ENCODE measurements around the gene SLC9A2.

SLC9A2 gene

DNA sequence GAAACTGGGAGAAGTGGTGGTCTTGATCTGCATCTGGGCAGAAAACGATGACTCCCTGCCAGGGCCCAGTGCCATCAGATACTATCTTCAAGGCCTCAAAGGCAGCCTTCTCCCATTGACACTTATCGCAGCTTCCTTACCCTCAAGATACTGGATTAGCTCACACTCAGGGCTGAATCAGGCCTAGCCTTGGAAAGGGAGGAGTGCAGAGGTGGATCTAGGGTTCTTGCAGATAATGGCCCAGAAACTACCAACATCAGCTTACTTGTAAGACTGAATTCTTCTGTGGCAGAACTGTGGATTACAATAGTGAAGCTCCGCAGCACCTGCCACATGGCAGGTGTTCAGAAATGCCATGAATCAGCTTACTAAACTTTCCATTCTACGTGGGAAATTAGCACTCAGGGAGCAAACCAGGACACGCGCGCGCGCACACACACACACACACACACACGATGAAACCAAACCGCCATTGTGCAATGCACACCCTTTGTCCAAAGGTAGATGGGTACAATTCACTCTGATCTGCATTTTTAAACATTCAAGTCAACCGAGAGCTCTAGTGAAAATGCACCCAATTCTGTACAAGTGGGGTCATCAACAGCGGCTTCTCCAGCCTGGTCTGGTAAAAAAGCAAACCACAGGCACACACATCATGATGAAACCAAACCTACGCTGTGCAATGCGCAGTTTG lies 116.2 kb downstream of the SLC9A2 start:
- DNase-seq = no peak

DNA sequence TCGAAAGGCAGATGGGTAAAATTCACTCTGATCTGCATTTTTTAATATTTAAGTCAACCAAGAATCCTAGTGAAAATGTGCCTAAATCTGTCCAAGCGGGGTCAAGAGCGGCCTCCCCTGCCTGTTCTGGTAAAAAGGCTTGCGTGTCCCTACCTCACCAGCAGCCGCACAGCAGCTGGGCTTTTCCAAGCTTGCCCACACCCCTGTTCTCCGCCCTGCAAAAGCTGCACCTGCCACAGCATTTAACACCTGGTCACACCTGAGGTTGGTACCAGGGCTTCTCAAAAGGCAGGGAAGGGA lies 116.7 kb downstream of the SLC9A2 start:
- no peak for DNase-seq

- DNase-seq = peak; percentile 73
Observed at GRCh38 chr2:102736410-102737409, 117.4 kb downstream of the SLC9A2 start.

DNA sequence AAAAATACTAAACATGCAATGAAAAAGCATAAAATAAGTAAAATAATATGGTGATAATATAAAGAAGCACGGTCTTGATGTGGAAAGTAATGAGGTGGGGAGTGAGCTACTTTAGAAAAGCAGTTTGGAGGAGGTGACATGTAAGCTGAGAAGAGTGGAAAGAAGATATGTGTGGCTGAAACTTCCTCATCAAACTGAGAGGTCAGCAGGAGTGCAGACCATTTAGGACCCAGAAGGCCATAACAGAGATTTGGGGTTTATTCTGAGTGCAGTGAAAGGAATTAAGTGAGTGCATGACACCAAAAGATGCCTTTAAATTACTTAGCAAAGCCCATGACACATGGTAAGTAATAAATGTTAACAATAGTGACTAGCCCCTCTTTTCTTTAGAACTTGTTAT lies 118.1 kb downstream of the SLC9A2 start:
- no peak for DNase-seq

DNA sequence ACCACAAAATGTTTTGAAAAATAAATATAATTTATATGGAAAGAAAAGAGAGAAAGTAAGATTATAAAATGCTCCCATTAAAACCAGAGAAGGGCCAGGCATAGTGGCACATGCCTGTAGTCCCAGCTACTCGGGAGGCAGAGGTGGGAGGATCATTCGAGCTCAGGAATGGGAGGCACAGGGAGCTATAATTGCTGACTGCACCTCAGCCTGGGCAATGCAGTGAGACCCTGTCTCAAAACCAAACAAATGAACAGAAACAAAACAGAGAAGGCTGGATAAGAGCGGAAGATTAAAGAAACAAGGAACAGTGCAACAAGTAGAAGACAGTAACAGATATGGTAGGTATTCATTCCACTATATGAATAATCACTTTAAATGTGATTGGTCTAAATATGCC lies 123.9 kb downstream of the SLC9A2 start:
- DNase-seq = no peak

GRCh38 chr2:102748107-102748506 lies 128.8 kb downstream of the SLC9A2 start:
- no peak for DNase-seq

- DNase-seq = no peak
Observed at GRCh38 chr2:102749938-102750337, 130.6 kb downstream of the SLC9A2 start.

GRCh38 chr2:102753563-102754159 lies 134.3 kb downstream of the SLC9A2 start:
- no peak for DNase-seq

DNA sequence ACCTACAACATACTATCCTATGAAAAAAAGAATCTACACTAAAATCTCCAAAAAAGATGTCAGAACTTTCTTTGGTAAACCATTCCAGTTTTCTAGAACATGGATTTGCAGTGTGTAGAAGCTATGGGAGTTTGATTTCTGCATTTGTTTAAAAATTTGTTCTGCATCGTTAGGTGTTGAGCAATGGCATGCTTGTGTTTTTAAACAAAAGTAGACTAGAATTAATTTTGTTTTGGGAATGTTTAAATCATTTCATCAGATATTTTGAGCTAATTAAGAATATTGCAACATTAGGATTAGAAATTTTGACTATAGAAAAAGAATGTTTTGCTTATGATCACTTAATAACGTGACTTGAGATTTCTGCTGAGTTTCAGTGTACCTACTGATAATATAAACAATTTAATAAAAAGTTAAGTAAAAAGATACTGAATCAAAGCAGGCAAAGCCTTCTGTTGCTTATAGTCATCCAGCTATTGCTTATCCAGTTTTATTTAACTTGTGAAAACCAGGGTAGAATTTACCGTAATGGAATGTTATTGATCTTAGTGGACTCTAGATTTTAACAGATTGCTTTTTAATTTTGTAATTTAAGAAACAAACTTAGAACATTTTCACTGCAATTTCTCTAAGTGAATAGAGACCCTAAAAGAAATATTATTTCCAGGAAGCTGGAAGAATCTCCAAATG lies 135.2 kb downstream of the SLC9A2 start:
- no peak for DNase-seq

DNA sequence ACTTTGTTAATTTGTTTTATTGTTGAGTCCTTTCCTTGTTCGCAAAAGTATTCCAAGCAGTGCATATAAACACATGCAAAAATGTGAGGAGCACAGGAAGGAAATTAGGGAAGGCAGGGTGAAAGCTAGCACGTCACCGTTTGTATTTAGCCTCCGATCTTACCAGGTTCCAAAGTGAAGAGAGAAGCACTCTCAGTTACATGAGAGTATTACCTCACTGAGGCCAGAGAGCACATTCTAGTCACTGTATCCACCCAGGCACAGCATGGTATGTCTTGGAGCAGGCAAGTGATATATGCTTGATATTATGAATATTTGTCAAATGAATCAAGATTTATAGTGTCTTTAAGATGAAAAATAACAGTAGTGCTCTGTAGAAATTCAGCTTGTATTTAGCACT lies 135.9 kb downstream of the SLC9A2 start:
- no peak for DNase-seq

GRCh38 chr2:102758439-102758838 lies 139.1 kb downstream of the SLC9A2 start:
- DNase-seq = no peak

All from 8988T (cell line).